CD8-positive, alpha-beta memory T cell (primary cell): Measurements from ENCODE around the gene TBPL1. TPM values are rescaled to one million over a fixed set of nuclear protein-coding genes. Genes with fewer than 3 reads are reported as not detected.

Experiments
- CTCF ChIA-PET: fragments of 350-600 bp; sonication (Branson Sonifier 250); formaldehyde crosslinking; loops from one replicate; lab custom pipeline; 2021; ENCODE audit warnings: antibody characterized with exemption; lab: Charles Lee
- POLR2A ChIA-PET: fragments of 350-600 bp; sonication (Branson Sonifier 250); formaldehyde crosslinking; loops from one replicate; lab custom pipeline; 2021; ENCODE audit warnings: antibody characterized with exemption; lab: Charles Lee
- DNase-seq, 5 donors: peaks; one replicate each; pipeline versions ENCODE4 v3.0.0 to v3.0.0-alpha.2; 2020 to 2022; ENCODE audit warnings: mixed read lengths in 1 of 5
- H3K27ac ChIP-seq: one replicate; pipeline ENCODE4 v1.7.0; 2013; ENCODE audit warnings: low read depth, mild to moderate bottlenecking, low read length, moderate library complexity
- H3K27me3 ChIP-seq: 2 replicates; pipeline ENCODE4 v1.7.0; 2013; ENCODE audit warnings: low read length, mild to moderate bottlenecking; ENCODE audit not compliant: insufficient read depth, poor library complexity, severe bottlenecking
- H3K36me3 ChIP-seq: 2 replicates; pipeline ENCODE4 v1.7.0; 2013; ENCODE audit warnings: mild to moderate bottlenecking, low read length, moderate library complexity; ENCODE audit not compliant: insufficient read depth
- H3K4me1 ChIP-seq: 2 replicates; pipeline ENCODE4 v1.7.0; 2013; ENCODE audit warnings: mild to moderate bottlenecking, low read length, moderate library complexity; ENCODE audit not compliant: insufficient read depth
- H3K4me3 ChIP-seq: 2 replicates; pipeline ENCODE4 v1.7.0; 2013; ENCODE audit warnings: mild to moderate bottlenecking, low read length
- H3K9me3 ChIP-seq: 2 replicates; pipeline ENCODE4 v1.7.0; 2013; ENCODE audit warnings: mild to moderate bottlenecking, low read length
- H3K27ac Mint-ChIP-seq, 8 donors: one replicate each; pipeline ENCODE4 v1.8.0; 2020 to 2021; ENCODE audit warnings: mixed read lengths in 8 of 8, mild to moderate bottlenecking in 6 of 8, inconsistent platforms in 3 of 8, moderate library complexity in 3 of 8
- H3K27me3 Mint-ChIP-seq, 2 donors: one replicate each; pipeline ENCODE4 v1.8.0; 2020 to 2021; ENCODE audit warnings: mixed read lengths in 2 of 2, mild to moderate bottlenecking in 1 of 2, moderate library complexity in 1 of 2
- H3K36me3 Mint-ChIP-seq, 3 donors: one replicate each; pipeline ENCODE4 v1.8.0; 2020 to 2021; ENCODE audit warnings: mixed read lengths in 3 of 3, inconsistent platforms in 1 of 3, mild to moderate bottlenecking in 1 of 3
- H3K4me1 Mint-ChIP-seq, 3 donors: one replicate each; pipeline ENCODE4 v1.8.0; 2020 to 2021; ENCODE audit warnings: mixed read lengths in 3 of 3, inconsistent platforms in 1 of 3, mild to moderate bottlenecking in 1 of 3
- H3K4me3 Mint-ChIP-seq, 7 donors: one replicate each; pipeline ENCODE4 v1.8.0; 2020 to 2021; ENCODE audit warnings: mixed read lengths in 7 of 7, mild to moderate bottlenecking in 6 of 7, moderate library complexity in 4 of 7, inconsistent platforms in 2 of 7
- H3K9me3 Mint-ChIP-seq, 5 donors: one replicate each; pipeline ENCODE4 v1.8.0; 2020 to 2022; ENCODE audit warnings: mixed read lengths in 5 of 5, mild to moderate bottlenecking in 3 of 5, moderate library complexity in 2 of 5, inconsistent platforms in 1 of 5
- polyA plus RNA-seq: library from polyadenylated mRNA; unstranded; fragments of 300-500 nt; fragmentation: Illumina TruSeq; gene quantifications from one replicate; pipeline ENCODE4 v1.2.3, GENCODE V29; 2021
- total RNA-seq, 2 experiments: library from RNA; stranded (reverse); gene quantifications; one replicate each; pipeline ENCODE4 v1.2.3, GENCODE V29; 2021

Gene TBPL1
- total and polyA plus RNA-seq, 3 experiments from 2014 or later = 51.9 to 70.9 (median 52.8) TPM

GRCh38 chr6:133990321-133990720 is 37.3 kb downstream of the TBPL1 start:
- DNase-seq = no peak
- Histone ChIP-seq H3K4me3 (no peak overlapping the region), H3K9me3 (no peaks in the 10 kb centered on the region), H3K36me3 (peaks cover 8% of the 10 kb centered on the region), H3K4me1 (peaks cover 4% of the 10 kb centered on the region), H3K27me3 (no peaks in the 10 kb centered on the region), H3K27ac (no peak overlapping the region)
- POLR2A ChIA-PET = no interaction called here
- no peak overlapping the region for H3K4me3 Mint-ChIP-seq
- peaks cover 10 to 13% (median 11%) of the 10 kb centered on the region in 3 donors for H3K4me1 Mint-ChIP-seq
- no peaks in the 10 kb centered on the region for H3K27me3 Mint-ChIP-seq
- H3K36me3 Mint-ChIP-seq = peaks cover 0 to 40% (median 15%) of the 10 kb centered on the region in 3 donors
- CTCF ChIA-PET = interaction anchor here (0.7 to 1.9 kb wide), 3 partner anchors 17 to 73 kb away, joined by 3 to 5 read pairs (median 3); no protein-coding TSS in a partner anchor
- H3K27ac Mint-ChIP-seq = no peak overlapping the region
- H3K9me3 Mint-ChIP-seq = no peaks in the 10 kb centered on the region

GRCh38 chr6:133991096-133991593 is 38.1 kb downstream of the TBPL1 start:
- H3K4me3 ChIP-seq = no peak overlapping the region
- no peaks in the 10 kb centered on the region for H3K9me3 ChIP-seq
- peaks cover 0 to 32% (median 10%) of the 10 kb centered on the region in 3 donors for H3K36me3 Mint-ChIP-seq
- no peak overlapping the region for H3K27ac Mint-ChIP-seq
- peaks cover 2 to 4% (median 2%) of the 10 kb centered on the region in 3 donors for H3K4me1 Mint-ChIP-seq
- no peak overlapping the region for H3K27ac ChIP-seq
- H3K4me3 Mint-ChIP-seq = no peak overlapping the region
- H3K4me1 ChIP-seq = no peaks in the 10 kb centered on the region
- H3K27me3 ChIP-seq = no peaks in the 10 kb centered on the region
- CTCF ChIA-PET = interaction anchor here (1.1 to 1.9 kb wide), 3 partner anchors 13 to 68 kb away, joined by 3 to 5 read pairs (median 3); no protein-coding TSS in a partner anchor
- no peaks in the 10 kb centered on the region for H3K27me3 Mint-ChIP-seq
- POLR2A ChIA-PET = no interaction called here
- H3K9me3 Mint-ChIP-seq = no peaks in the 10 kb centered on the region
- peaks cover 5% of the 10 kb centered on the region for H3K36me3 ChIP-seq
- DNase-seq = no peak

- no peaks in the 10 kb centered on the region for H3K9me3 ChIP-seq
- H3K9me3 Mint-ChIP-seq = no peaks in the 10 kb centered on the region
- no peaks in the 10 kb centered on the region for H3K4me1 Mint-ChIP-seq
- no peak overlapping the region for H3K4me3 ChIP-seq
- no peak overlapping the region for H3K27ac ChIP-seq
- no peaks in the 10 kb centered on the region for H3K4me1 ChIP-seq
- no peaks in the 10 kb centered on the region for H3K27me3 Mint-ChIP-seq
- ChIA-PET CTCF (no interaction called here), POLR2A (no interaction called here)
- no peak overlapping the region for H3K4me3 Mint-ChIP-seq
- H3K27me3 ChIP-seq = no peaks in the 10 kb centered on the region
- H3K36me3 ChIP-seq = no peaks in the 10 kb centered on the region
- H3K36me3 Mint-ChIP-seq = peaks cover 0 to 14% (median 3%) of the 10 kb centered on the region in 3 donors
- DNase-seq = no peak
- no peak overlapping the region for H3K27ac Mint-ChIP-seq
These were observed 40.1 kb downstream of the TBPL1 start for GRCh38 chr6:133992992-133993680.

GRCh38 chr6:133995296-133995695 is 42.3 kb downstream of the TBPL1 start:
- no peak overlapping the region for H3K27ac ChIP-seq
- POLR2A ChIA-PET = no interaction called here

GRCh38 chr6:133995758-133996157 is 42.7 kb downstream of the TBPL1 start:
- Mint-ChIP-seq H3K9me3 (no peaks in the 10 kb centered on the region), H3K4me3 (no peak overlapping the region), H3K4me1 (no peaks in the 10 kb centered on the region), H3K27ac (no peak overlapping the region), H3K27me3 (no peaks in the 10 kb centered on the region), H3K36me3 (no peaks in the 10 kb centered on the region)
- H3K4me3 ChIP-seq = no peak overlapping the region
- no peak for DNase-seq
- H3K4me1 ChIP-seq = no peaks in the 10 kb centered on the region
- no peaks in the 10 kb centered on the region for H3K36me3 ChIP-seq
- no peaks in the 10 kb centered on the region for H3K9me3 ChIP-seq
- no peaks in the 10 kb centered on the region for H3K27me3 ChIP-seq
- ChIA-PET CTCF (no interaction called here), POLR2A (no interaction called here)
- H3K27ac ChIP-seq = no peak overlapping the region

More at GRCh38 chr6:133995296-133995695, 42.3 kb downstream of the TBPL1 start:
- no peaks in the 10 kb centered on the region for H3K4me1 Mint-ChIP-seq
- peaks cover 0 to 3% (median 0%) of the 10 kb centered on the region in 3 donors for H3K36me3 Mint-ChIP-seq
- Histone ChIP-seq H3K9me3 (no peaks in the 10 kb centered on the region), H3K36me3 (no peaks in the 10 kb centered on the region), H3K27me3 (no peaks in the 10 kb centered on the region), H3K4me3 (no peak overlapping the region), H3K4me1 (no peaks in the 10 kb centered on the region)
- DNase-seq = no peak
- CTCF ChIA-PET = interaction anchor here (1.5 kb wide), 1 partner anchor 128 kb away, joined by 3 read pairs; no protein-coding TSS in a partner anchor
- no peak overlapping the region for H3K27ac Mint-ChIP-seq
- no peak overlapping the region for H3K4me3 Mint-ChIP-seq
- no peaks in the 10 kb centered on the region for H3K9me3 Mint-ChIP-seq
- no peaks in the 10 kb centered on the region for H3K27me3 Mint-ChIP-seq

GRCh38 chr6:133997267-133997666 is 44.2 kb downstream of the TBPL1 start:
- CTCF ChIA-PET = interaction anchor here (1.1 kb wide), 1 partner anchor 73 kb away, joined by 3 read pairs; no protein-coding TSS in a partner anchor
- Mint-ChIP-seq H3K36me3 (no peaks in the 10 kb centered on the region), H3K27ac (no peak overlapping the region), H3K27me3 (no peaks in the 10 kb centered on the region), H3K4me1 (no peaks in the 10 kb centered on the region), H3K4me3 (no peak overlapping the region), H3K9me3 (no peaks in the 10 kb centered on the region)
- Histone ChIP-seq H3K36me3 (no peaks in the 10 kb centered on the region), H3K9me3 (no peaks in the 10 kb centered on the region), H3K27ac (no peak overlapping the region), H3K4me3 (no peak overlapping the region), H3K4me1 (no peaks in the 10 kb centered on the region), H3K27me3 (no peaks in the 10 kb centered on the region)
- no peak for DNase-seq
- POLR2A ChIA-PET = no interaction called here

- H3K4me3 ChIP-seq = no peak overlapping the region
- no peak overlapping the region for H3K27ac ChIP-seq
- Mint-ChIP-seq H3K4me1 (no peaks in the 10 kb centered on the region), H3K27me3 (peaks cover 4 to 9% of the 10 kb centered on the region in 2 donors), H3K36me3 (no peaks in the 10 kb centered on the region), H3K4me3 (no peak overlapping the region), H3K27ac (no peak overlapping the region), H3K9me3 (no peaks in the 10 kb centered on the region)
- H3K27me3 ChIP-seq = no peaks in the 10 kb centered on the region
- CTCF ChIA-PET = interaction anchor here (1.8 kb wide), 1 partner anchor 75 kb away, joined by 4 read pairs; no protein-coding TSS in a partner anchor
- H3K9me3 ChIP-seq = no peaks in the 10 kb centered on the region
- no peaks in the 10 kb centered on the region for H3K4me1 ChIP-seq
- POLR2A ChIA-PET = no interaction called here
- H3K36me3 ChIP-seq = no peaks in the 10 kb centered on the region
- no peak for DNase-seq
These were observed 46.3 kb downstream of the TBPL1 start for GRCh38 chr6:133999305-133999704.

GRCh38 chr6:134000443-134000842 is 47.4 kb downstream of the TBPL1 start:
- Histone ChIP-seq H3K36me3 (no peaks in the 10 kb centered on the region), H3K27ac (no peak overlapping the region), H3K4me3 (no peak overlapping the region), H3K4me1 (no peaks in the 10 kb centered on the region), H3K27me3 (no peaks in the 10 kb centered on the region), H3K9me3 (no peaks in the 10 kb centered on the region)
- no peaks in the 10 kb centered on the region for H3K9me3 Mint-ChIP-seq
- ChIA-PET POLR2A (no interaction called here), CTCF (interaction anchor here (0.5 to 0.9 kb wide), 2 partner anchors 12 to 109 kb away, joined by 3 read pairs; no protein-coding TSS in a partner anchor)
- H3K4me1 Mint-ChIP-seq = no peaks in the 10 kb centered on the region
- H3K27ac Mint-ChIP-seq = no peak overlapping the region
- DNase-seq = no peak
- H3K27me3 Mint-ChIP-seq = peaks cover 7 to 13% of the 10 kb centered on the region in 2 donors
- H3K4me3 Mint-ChIP-seq = no peak overlapping the region
- no peaks in the 10 kb centered on the region for H3K36me3 Mint-ChIP-seq
